Endothelial cell (in vitro differentiated cells): ENCODE data around the gene UMPS. TPM values are rescaled to one million over a fixed set of nuclear protein-coding genes. Genes with fewer than 3 reads are reported as not detected.

Experiments used
- DNase-seq: peaks from one replicate; pipeline ENCODE4 v3.0.0; 2021; ENCODE audit warnings: low spot score
- H3K27ac Mint-ChIP-seq: one replicate; pipeline ENCODE4 v1.8.0; 2021; ENCODE audit warnings: mixed read lengths, inconsistent platforms; ENCODE audit not compliant: unreplicated experiment
- H3K27me3 Mint-ChIP-seq: one replicate; pipeline ENCODE4 v1.8.0; 2021; ENCODE audit warnings: mild to moderate bottlenecking, moderate library complexity, mixed read lengths, inconsistent platforms; ENCODE audit not compliant: unreplicated experiment
- H3K36me3 Mint-ChIP-seq: one replicate; pipeline ENCODE4 v1.8.0; 2021; ENCODE audit warnings: mild to moderate bottlenecking, low read depth, mixed read lengths, inconsistent platforms; ENCODE audit not compliant: unreplicated experiment
- H3K4me1 Mint-ChIP-seq: one replicate; pipeline ENCODE4 v1.8.0; 2021; ENCODE audit warnings: mild to moderate bottlenecking, mixed read lengths, inconsistent platforms; ENCODE audit not compliant: unreplicated experiment
- H3K4me3 Mint-ChIP-seq: one replicate; pipeline ENCODE4 v1.8.0; 2021; ENCODE audit warnings: mild to moderate bottlenecking, mixed read lengths, inconsistent platforms; ENCODE audit not compliant: unreplicated experiment
- H3K9me3 Mint-ChIP-seq: one replicate; pipeline ENCODE4 v1.8.0; 2021; ENCODE audit warnings: mixed read lengths, inconsistent platforms; ENCODE audit not compliant: unreplicated experiment
- CTCF ChIP-seq: fragments of 200-600 bp; sonication (generic); IDR thresholded peaks from one replicate; pipeline ENCODE4 v1.5.0; 2021; ENCODE audit warnings: antibody characterized with exemption; ENCODE audit not compliant: unreplicated experiment
- total RNA-seq: library from RNA; stranded (reverse); fragmentation: NEBNext Ultra II Directional; extraction: Animal tissue kit (Norgen Biotek cat#: 25700); gene quantifications from one replicate; pipeline ENCODE4 v1.2.1, GENCODE V29; 2021; ENCODE audit not compliant: unreplicated experiment

UMPS gene
- total RNA-seq, 1 donor from 2014 or later = 27.1 TPM

- no peaks in the 10 kb centered on the region for H3K27me3 Mint-ChIP-seq
- TF ChIP-seq CTCF = no peak
- no peak for DNase-seq
- peaks cover 18% of the 10 kb centered on the region for H3K36me3 Mint-ChIP-seq
- no peaks in the 10 kb centered on the region for H3K9me3 Mint-ChIP-seq
- no peak overlapping the region for H3K4me3 Mint-ChIP-seq
- peak overlapping the region; percentile 58 for H3K27ac Mint-ChIP-seq
- H3K4me1 Mint-ChIP-seq = peaks cover 2% of the 10 kb centered on the region
Measured at GRCh38 chr3:124767264-124767663, 37.0 kb downstream of the UMPS start.

GRCh38 chr3:124767691-124768090, 37.4 kb downstream of the UMPS start:
- H3K27me3 Mint-ChIP-seq = no peaks in the 10 kb centered on the region
- peaks cover 18% of the 10 kb centered on the region for H3K36me3 Mint-ChIP-seq
- DNase-seq = no peak
- H3K27ac Mint-ChIP-seq = no peak overlapping the region
- no peaks in the 10 kb centered on the region for H3K9me3 Mint-ChIP-seq
- no peak overlapping the region for H3K4me3 Mint-ChIP-seq
- TF ChIP-seq CTCF = no peak
- H3K4me1 Mint-ChIP-seq = peaks cover 5% of the 10 kb centered on the region

- H3K27me3 Mint-ChIP-seq = no peaks in the 10 kb centered on the region
- H3K36me3 Mint-ChIP-seq = peaks cover 18% of the 10 kb centered on the region
- no peaks in the 10 kb centered on the region for H3K9me3 Mint-ChIP-seq
- H3K27ac Mint-ChIP-seq = no peak overlapping the region
- peak; percentile 42 for DNase-seq
- H3K4me1 Mint-ChIP-seq = peaks cover 5% of the 10 kb centered on the region
- H3K4me3 Mint-ChIP-seq = no peak overlapping the region
- no peak for TF ChIP-seq CTCF
Measured at GRCh38 chr3:124768812-124769211, 38.6 kb downstream of the UMPS start.

GRCh38 chr3:124769462-124769861, 39.2 kb downstream of the UMPS start:
- H3K36me3 Mint-ChIP-seq = peaks cover 18% of the 10 kb centered on the region
- H3K4me1 Mint-ChIP-seq = peaks cover 8% of the 10 kb centered on the region

More at GRCh38 chr3:124769462-124769861, 39.2 kb downstream of the UMPS start:
- Mint-ChIP-seq H3K4me3 (no peak overlapping the region), H3K27me3 (no peaks in the 10 kb centered on the region), H3K27ac (no peak overlapping the region), H3K9me3 (no peaks in the 10 kb centered on the region)
- no peak for DNase-seq
- TF ChIP-seq CTCF = no peak
